K562 (cell line): Measurements from ENCODE around the gene CENPN. TPM values are rescaled to one million over a fixed set of nuclear protein-coding genes. Genes with fewer than 3 reads are reported as not detected.

ENCODE experiments used
- ATAC-seq: fragments of 200-7000 bp; cut with Tn5 transposase; 3 replicates; pipeline ENCODE4 v1.9.1; 2020; ENCODE audit warnings: moderate library complexity
- BruUV-seq: library from RNA; stranded (reverse); fragments of 400-500 nt; replicated peaks from 2 replicates; lab custom pipeline; 2021; lab: Mats Ljungman, UMichigan
- CTCF ChIA-PET: fragments of 300-600 bp; formaldehyde crosslinking; extraction: SDS; loops from one replicate; lab custom pipeline; 2021; ENCODE audit warnings: low intra/inter-chr PET ratio; lab: Yijun Ruan, JAX
- POLR2A ChIA-PET: fragments of 300-600, 350-650 bp; sonication (Branson Sonifier 250); formaldehyde crosslinking; extraction: SDS; loops from one replicate; lab custom pipeline; 2021; ENCODE audit warnings: antibody characterized with exemption, inconsistent platforms; lab: Yijun Ruan, JAX
- DNase-seq, 4 experiments: peaks; one replicate each; pipeline versions ENCODE4 v3.0.0 to v3.0.0-alpha.2; 2011 to 2018; ENCODE audit warnings: low spot score in 3 of 4, mixed read lengths in 3 of 4; ENCODE audit errors: extremely low read depth in 1 of 4
- FAIRE-seq: peaks from 2 replicates; lab custom pipeline; 2011; peaks lifted over from hg19 to GRCh38; lab: Jason Lieb, UNC
- H2AFZ ChIP-seq: 2 replicates; pipeline ENCODE4 v1.6.0; 2011; ENCODE audit warnings: low read depth, low read length, control low read depth, inconsistent platforms
- H3K27ac ChIP-seq: fragments of 200-600 bp; 3 replicates; pipeline ENCODE4 v1.8.0; 2011; ENCODE audit warnings: low read depth, mild to moderate bottlenecking, control low read depth, inconsistent platforms, low read length, moderate library complexity, mixed read lengths; ENCODE audit errors: extremely low read depth
- H3K27me3 ChIP-seq, 2 experiments: fragments of 300-600 bp in 1 of 2; 2 replicates in 1 of 2; 3 replicates in 1 of 2; pipeline versions ENCODE4 v1.6.0 to v1.8.0; 2011; ENCODE audit warnings: inconsistent platforms in 2 of 2, low read length in 2 of 2, mild to moderate bottlenecking in 1 of 2, mixed read lengths in 1 of 2, moderate library complexity in 1 of 2; ENCODE audit not compliant: control insufficient read depth in 2 of 2, insufficient read depth in 2 of 2
- H3K36me3 ChIP-seq: fragments of 300-600 bp; 3 replicates; pipeline ENCODE4 v1.8.0; 2011; ENCODE audit warnings: mild to moderate bottlenecking, low read length, inconsistent platforms; ENCODE audit not compliant: control insufficient read depth, insufficient read depth
- H3K4me1 ChIP-seq, 2 experiments: fragments of 200-600 bp in 1 of 2; replicated peaks in 1 of 2; 2 replicates in 1 of 2; 3 replicates in 1 of 2; pipeline versions ENCODE4 v1.5.1 to v1.8.0; 2011; ENCODE audit warnings: inconsistent platforms in 2 of 2, low read length in 2 of 2, mild to moderate bottlenecking in 1 of 2, mixed read lengths in 1 of 2, moderate library complexity in 1 of 2; ENCODE audit not compliant: control insufficient read depth in 2 of 2, insufficient read depth in 2 of 2
- H3K4me2 ChIP-seq: 2 replicates; pipeline ENCODE4 v1.6.1; 2011; ENCODE audit warnings: low read length, control low read depth, inconsistent platforms, mixed read lengths; ENCODE audit not compliant: insufficient read depth
- H3K4me3 ChIP-seq: fragments of 200-600 bp; sonication (generic), shearing (Covaris generic); 2 replicates; pipeline ENCODE4 v1.5.1; 2016; ENCODE audit warnings: control low read depth, inconsistent platforms
- H3K79me2 ChIP-seq: fragments of 200-600 bp; 3 replicates; pipeline ENCODE4 v1.8.0; 2011; ENCODE audit warnings: low read length, inconsistent platforms; ENCODE audit not compliant: control insufficient read depth, insufficient read depth
- H3K9ac ChIP-seq, 2 experiments: 2 replicates each; pipeline versions ENCODE4 v1.6.0 to v1.6.1; 2011; ENCODE audit warnings: low read depth in 2 of 2, low read length in 2 of 2, control low read depth in 1 of 2, inconsistent platforms in 1 of 2, mild to moderate bottlenecking in 1 of 2, mixed read lengths in 1 of 2; ENCODE audit not compliant: insufficient read depth in 1 of 2
- H3K9me1 ChIP-seq: one replicate; pipeline ENCODE4 v1.6.0; 2011; ENCODE audit warnings: inconsistent platforms, mild to moderate bottlenecking, low read length, moderate library complexity; ENCODE audit not compliant: control insufficient read depth, insufficient read depth
- H3K9me3 ChIP-seq: replicated peaks from 2 replicates; pipeline ENCODE4 v1.5.1; 2011; ENCODE audit warnings: low read depth, low read length, inconsistent platforms; ENCODE audit not compliant: control insufficient read depth, insufficient read depth
- H4K20me1 ChIP-seq: replicated peaks from 2 replicates; pipeline ENCODE4 v1.6.1; 2011; ENCODE audit warnings: low read length, inconsistent platforms, mixed read lengths; ENCODE audit not compliant: control insufficient read depth, insufficient read depth
- BRCA1 ChIP-seq, 2 experiments: fragments of 450-650 bp in 1 of 2; sonication (generic) in 1 of 2; formaldehyde crosslinking in 1 of 2; IDR thresholded peaks; 2 replicates each; pipeline versions ENCODE4 v1.5.0 to v1.6.1; 2017 to 2020; ENCODE audit warnings: mild to moderate bottlenecking in 1 of 2, missing genetic modification reagents in 1 of 2
- CTBP1 ChIP-seq: fragments of 450-650 bp; IDR thresholded peaks from 2 replicates; pipeline ENCODE4 v1.6.1; 2016; ENCODE audit warnings: borderline replicate concordance
- ELF1 ChIP-seq: fragments of 200-800 bp; sonication (Bioruptor generic); IDR thresholded peaks from 2 replicates; pipeline ENCODE4 v1.6.1; 2016; ENCODE audit warnings: missing genetic modification characterization, missing compliant biosample characterization
- NCOA1 ChIP-seq: fragments of 450-650 bp; IDR thresholded peaks from 2 replicates; pipeline ENCODE4 v1.6.1; 2016; ENCODE audit warnings: low read depth
- NFE2L1 ChIP-seq: fragments of 450-650 bp; IDR thresholded peaks from 2 replicates; pipeline ENCODE4 v1.6.1; 2016; ENCODE audit warnings: missing genetic modification characterization, low read depth, mild to moderate bottlenecking, missing compliant biosample characterization, moderate library complexity, borderline replicate concordance
- TEAD2 ChIP-seq: fragments of 450-650 bp; IDR thresholded peaks from 2 replicates; pipeline ENCODE4 v1.6.1; 2016; ENCODE audit warnings: missing genetic modification characterization, control low read depth, missing compliant biosample characterization
- ZNF785 ChIP-seq: fragments of 250-450 bp; sonication (Bioruptor Pico); IDR thresholded peaks from 2 replicates; pipeline ENCODE4 v1.4.0; 2020; ENCODE audit warnings: mild to moderate bottlenecking
- WGBS: fragments of 100-300 bp; shearing (Covaris generic); methylation state at CpG from one replicate; pipeline ENCODE4 v1.1.6; 2016; ENCODE audit warnings: low coverage, mixed read lengths; ENCODE audit not compliant: insufficient coverage; ENCODE audit errors: missing lambda C conversion rate; 5-methylcytosine and 5-hydroxymethylcytosine counted together
- in situ Hi-C: fragments of 300-500 bp; cut with MboI; formaldehyde crosslinking; loops from 4 replicates; pipeline ENCODE4 v1.15.0; 2018; ENCODE audit warnings: inconsistent platforms, mixed read lengths
- intact Hi-C: fragments of 100-400 bp; cut with micrococcal nuclease; formaldehyde crosslinking; loops from 2 replicates; pipeline ENCODE4 v1.14.2; 2022
- polyA plus RNA-seq, 8 experiments: library from polyadenylated mRNA; depleted of rRNA in 4 of 8; stranded (reverse) in 5 of 8; unstranded in 3 of 8; fragments of >200 nt; fragmentation: Nextera tagmentation in 2 of 8; fragmentation: Illumina TruSeq in 1 of 8; extraction: Ambion mirVana in 2 of 8; extraction: Trizol in 1 of 8; gene quantifications; 2 replicates each; pipeline versions ENCODE4 v1.2.1 to v1.2.3, GENCODE V29; 2011 to 2014; ENCODE audit warnings: inconsistent platforms in 1 of 8, missing spikeins in 1 of 8
- total RNA-seq, 7 experiments: library from RNA; depleted of rRNA in 6 of 7; stranded (reverse); fragments of >200 nt in 6 of 7; fragmentation: Illumina TruSeq in 2 of 7; extraction: Trizol in 2 of 7; gene quantifications; 2 replicates each; pipeline versions ENCODE4 v1.2.1 to v1.2.3, GENCODE V29; 2011 to 2021; ENCODE audit warnings: low replicate concordance in 1 of 7
- TF ChIP-seq, protein P1 (sequence below): fragments of 250-450 bp; sonication (Bioruptor Pico); IDR thresholded peaks from 2 replicates; pipeline ENCODE4 v1.8.0; 2022; ENCODE audit warnings: moderate library complexity, mild to moderate bottlenecking, inconsistent platforms
- TF ChIP-seq, protein P2 (sequence below): fragments of 200-800 bp; sonication (Bioruptor generic); IDR thresholded peaks from 2 replicates; pipeline ENCODE4 v1.6.1; 2017; ENCODE audit warnings: missing genetic modification characterization, missing compliant biosample characterization
- TF ChIP-seq, protein P3 (sequence below), 2 experiments: fragments of 450-650 bp in 1 of 2; sonication (generic) in 1 of 2; formaldehyde crosslinking; conservative IDR thresholded peaks; 2 replicates each; pipeline versions ENCODE4 v1.4.0 to v1.8.1; 2020 to 2022; ENCODE audit warnings: mild to moderate bottlenecking in 1 of 2, missing genetic modification reagents in 1 of 2
- TF ChIP-seq, protein P4 (sequence below): fragments of 250-450 bp; sonication (Bioruptor Pico); IDR thresholded peaks from 2 replicates; pipeline ENCODE4 v1.6.1; 2021; ENCODE audit warnings: mild to moderate bottlenecking

The CENPN gene
- total and polyA plus RNA-seq, 9 of the 15 experiments (the other 6 are each of a cell fraction or from before 2014, with no cell fraction given) = 92.3 to 384 (median 140) TPM

DNA sequence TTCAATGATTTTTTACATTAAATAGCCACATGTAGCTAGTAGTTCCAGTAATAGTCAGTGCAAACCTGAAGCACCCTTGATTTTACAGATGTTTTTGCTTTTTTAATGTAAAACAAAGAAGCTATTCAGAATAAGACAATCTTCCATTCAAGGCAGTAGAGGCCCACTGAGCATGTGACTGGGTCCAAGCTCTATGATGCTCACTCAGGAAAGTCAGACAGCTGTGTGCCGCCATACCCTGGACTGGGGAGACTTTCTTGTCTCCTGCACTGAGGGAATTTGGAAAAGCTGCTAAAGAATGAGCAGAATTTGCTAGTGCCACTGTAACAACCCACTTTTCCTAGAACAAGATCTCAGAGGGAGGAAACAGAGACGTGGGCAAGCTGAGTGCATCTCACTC is 11.5 kb downstream of the CENPN start:
- POLR2A ChIA-PET = interaction anchor here (0.6 to 6.6 kb wide), 4 partner anchors 10 to 79 kb away, joined by 3 to 47 read pairs (median 6); partner anchors contain the start of genes CENPN and CMC2
- H4K20me1 ChIP-seq = no peaks in the 10 kb centered on the region
- no peak overlapping the region for H3K4me2 ChIP-seq
- no peaks in the 10 kb centered on the region for H3K4me1 ChIP-seq
- FAIRE-seq (no peak), DNase-seq (no peak), ATAC-seq (no peak)
- H3K27me3 ChIP-seq = no peaks in the 10 kb centered on the region
- no peak overlapping the region for H3K27ac ChIP-seq
- no peaks in the 10 kb centered on the region for H3K9me3 ChIP-seq
- H3K36me3 ChIP-seq = peaks cover 96% of the 10 kb centered on the region
- H3K9ac ChIP-seq = no peak overlapping the region
- H3K4me3 ChIP-seq = no peak overlapping the region
- intact Hi-C loops = no loop called here
- H3K79me2 ChIP-seq = no peaks in the 10 kb centered on the region
- CTCF ChIA-PET = no interaction called here
- TF ChIP-seq, protein P1, sequence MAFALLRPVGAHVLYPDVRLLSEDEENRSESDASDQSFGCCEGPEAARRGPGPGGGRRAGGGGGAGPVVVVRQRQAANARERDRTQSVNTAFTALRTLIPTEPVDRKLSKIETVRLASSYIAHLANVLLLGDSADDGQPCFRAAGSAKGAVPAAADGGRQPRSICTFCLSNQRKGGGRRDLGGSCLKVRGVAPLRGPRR (CRISPR knock-in tag) = no peak
- no peak for TF ChIP-seq CTBP1
- TF ChIP-seq NFE2L1 (tag) = no peak
- TF ChIP-seq, protein P2, sequence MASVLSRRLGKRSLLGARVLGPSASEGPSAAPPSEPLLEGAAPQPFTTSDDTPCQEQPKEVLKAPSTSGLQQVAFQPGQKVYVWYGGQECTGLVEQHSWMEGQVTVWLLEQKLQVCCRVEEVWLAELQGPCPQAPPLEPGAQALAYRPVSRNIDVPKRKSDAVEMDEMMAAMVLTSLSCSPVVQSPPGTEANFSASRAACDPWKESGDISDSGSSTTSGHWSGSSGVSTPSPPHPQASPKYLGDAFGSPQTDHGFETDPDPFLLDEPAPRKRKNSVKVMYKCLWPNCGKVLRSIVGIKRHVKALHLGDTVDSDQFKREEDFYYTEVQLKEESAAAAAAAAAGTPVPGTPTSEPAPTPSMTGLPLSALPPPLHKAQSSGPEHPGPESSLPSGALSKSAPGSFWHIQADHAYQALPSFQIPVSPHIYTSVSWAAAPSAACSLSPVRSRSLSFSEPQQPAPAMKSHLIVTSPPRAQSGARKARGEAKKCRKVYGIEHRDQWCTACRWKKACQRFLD (CRISPR knock-in tag) = no peak
- no peak for TF ChIP-seq ZNF785 (CRISPR knock-in tag)
- no peak for TF ChIP-seq NCOA1
- no peak for TF ChIP-seq TEAD2
- no peak for TF ChIP-seq BRCA1 (IDR thresholded peaks at IDR 0.05)
- no peak for TF ChIP-seq BRCA1 (CRISPR knock-in tag; IDR thresholded peaks at IDR 0.05)
- TF ChIP-seq, protein P3, sequence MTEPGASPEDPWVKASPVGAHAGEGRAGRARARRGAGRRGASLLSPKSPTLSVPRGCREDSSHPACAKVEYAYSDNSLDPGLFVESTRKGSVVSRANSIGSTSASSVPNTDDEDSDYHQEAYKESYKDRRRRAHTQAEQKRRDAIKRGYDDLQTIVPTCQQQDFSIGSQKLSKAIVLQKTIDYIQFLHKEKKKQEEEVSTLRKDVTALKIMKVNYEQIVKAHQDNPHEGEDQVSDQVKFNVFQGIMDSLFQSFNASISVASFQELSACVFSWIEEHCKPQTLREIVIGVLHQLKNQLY (CRISPR knock-in tag; conservative IDR thresholded peaks at IDR 0.05) = no peak
- no peak for TF ChIP-seq ELF1 (tag)
- TF ChIP-seq, protein P4, sequence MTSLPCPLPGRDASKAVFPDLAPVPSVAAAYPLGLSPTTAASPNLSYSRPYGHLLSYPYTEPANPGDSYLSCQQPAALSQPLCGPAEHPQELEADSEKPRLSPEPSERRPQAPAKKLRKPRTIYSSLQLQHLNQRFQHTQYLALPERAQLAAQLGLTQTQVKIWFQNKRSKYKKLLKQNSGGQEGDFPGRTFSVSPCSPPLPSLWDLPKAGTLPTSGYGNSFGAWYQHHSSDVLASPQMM = no peak
- no TSS peak for BruUV-seq
- WGBS = 91% methylated on average over 2 of the region's 2 CpGs
- in situ Hi-C loops = loop anchor here (25.0 kb wide), 1 partner anchor 719 kb away; no protein-coding TSS in a partner anchor
- H2AFZ ChIP-seq = no peak overlapping the region
- no peaks in the 10 kb centered on the region for H3K9me1 ChIP-seq
